Dendritic cell treated with granulocyte-macrophage colony-stimulating factor and Interleukin-4, amounts not matched to agents 40 ng/mL and 50 ng/mL, for 4 days (primary cell): Measurements from ENCODE around the gene PCED1A.
"Not testable (repeated sequence)": the region's sequence is repeated elsewhere in the genome, so short reads cannot be mapped to it uniquely, and the experiment has no call there.

ENCODE experiments used
- H3K27ac Mint-ChIP-seq: one replicate; pipeline ENCODE4 v1.8.0; 2022; ENCODE audit warnings: mild to moderate bottlenecking, mixed read lengths
- H3K27me3 Mint-ChIP-seq: one replicate; pipeline ENCODE4 v1.8.0; 2022; ENCODE audit warnings: mild to moderate bottlenecking, mixed read lengths
- H3K36me3 Mint-ChIP-seq: one replicate; pipeline ENCODE4 v1.8.0; 2022; ENCODE audit warnings: low read depth, mixed read lengths
- H3K4me1 Mint-ChIP-seq: one replicate; pipeline ENCODE4 v1.8.0; 2022; ENCODE audit warnings: low read depth, mixed read lengths
- H3K4me3 Mint-ChIP-seq: one replicate; pipeline ENCODE4 v1.8.0; 2022; ENCODE audit warnings: mild to moderate bottlenecking, moderate library complexity, mixed read lengths
- H3K9me3 Mint-ChIP-seq: one replicate; pipeline ENCODE4 v1.8.0; 2022; ENCODE audit warnings: mixed read lengths
- intact Hi-C: fragments of 100-400 bp; cut with micrococcal nuclease; formaldehyde crosslinking; loops from one replicate; pipeline ENCODE4 v1.15.0; 2022

The PCED1A gene

DNA sequence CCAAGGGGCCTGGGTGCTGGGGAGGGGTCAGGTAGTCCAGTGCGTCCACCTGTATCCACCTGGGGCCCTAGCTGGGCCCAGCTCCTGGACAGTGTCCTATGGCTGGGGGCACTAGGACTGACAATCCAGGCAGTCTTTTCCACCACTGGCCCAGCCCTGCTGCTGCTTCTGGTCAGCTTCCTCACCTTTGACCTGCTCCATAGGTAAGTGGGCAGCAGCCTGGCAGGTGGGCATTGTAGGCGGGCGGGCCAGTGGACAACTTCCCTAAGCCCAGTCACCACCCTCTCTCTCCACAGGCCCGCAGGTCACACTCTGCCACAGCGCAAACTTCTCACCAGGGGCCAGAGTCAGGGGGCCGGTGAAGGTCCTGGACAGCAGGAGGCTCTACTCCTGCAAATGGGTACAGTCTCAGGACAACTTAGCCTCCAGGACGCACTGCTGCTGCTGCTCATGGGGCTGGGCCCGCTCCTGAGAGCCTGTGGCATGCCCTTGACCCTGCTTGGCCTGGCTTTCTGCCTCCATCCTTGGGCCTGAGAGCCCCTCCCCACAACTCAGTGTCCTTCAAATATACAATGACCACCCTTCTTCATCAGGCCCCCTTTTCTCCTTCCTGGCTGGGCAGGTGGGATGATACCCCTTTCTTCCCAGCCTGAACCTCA lies 25.1 kb downstream of the PCED1A start:
- Mint-ChIP-seq H3K36me3 (no peaks in the 10 kb centered on the region), H3K27me3 (peaks cover 45% of the 10 kb centered on the region), H3K9me3 (peaks cover 8% of the 10 kb centered on the region), H3K4me3 (no peak overlapping the region), H3K4me1 (peaks cover 10% of the 10 kb centered on the region), H3K27ac (peak overlapping the region; percentile 43)
- intact Hi-C loops, result no loop called here

DNA sequence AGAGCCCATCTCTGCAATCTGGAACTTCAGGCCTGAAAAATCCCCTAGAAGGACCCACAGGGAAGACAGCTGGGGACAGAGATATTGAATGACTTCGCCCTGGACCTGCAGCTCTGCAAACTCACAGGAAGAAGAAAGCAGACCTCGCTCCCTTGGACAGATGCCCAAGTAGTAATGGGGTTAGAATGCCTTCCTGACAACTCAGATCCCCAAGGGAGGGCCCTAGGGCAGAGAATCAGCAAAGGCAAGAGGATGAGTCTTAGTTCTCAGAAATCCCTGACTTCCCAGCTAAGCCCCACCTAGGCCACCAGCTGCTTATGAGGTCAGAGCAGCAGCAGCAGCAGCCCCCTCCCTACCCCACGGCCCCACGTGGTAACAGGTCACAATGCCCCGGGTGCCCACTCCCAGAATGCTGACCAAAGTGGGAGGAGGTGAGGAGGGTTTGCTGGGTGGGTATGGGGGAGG lies 25.8 kb downstream of the PCED1A start, which contains the start of gene C20orf141:
Gene C20orf141, plus strand, starts transcription at position 401 of the 465 bp plus-strand sequence. CDS start 198 bp downstream, outside the sequence.
- peaks cover 8% of the 10 kb centered on the region for H3K9me3 Mint-ChIP-seq
- H3K36me3 Mint-ChIP-seq, result no peaks in the 10 kb centered on the region
- no peak within 1 kb of the TSS for H3K4me3 Mint-ChIP-seq
- peaks cover 10% of the 10 kb centered on the region for H3K4me1 Mint-ChIP-seq
- intact Hi-C loops, result no loop called here
- H3K27ac Mint-ChIP-seq, result peak within 1 kb of the TSS; percentile 43
- peaks cover 41% of the 10 kb centered on the region for H3K27me3 Mint-ChIP-seq

DNA sequence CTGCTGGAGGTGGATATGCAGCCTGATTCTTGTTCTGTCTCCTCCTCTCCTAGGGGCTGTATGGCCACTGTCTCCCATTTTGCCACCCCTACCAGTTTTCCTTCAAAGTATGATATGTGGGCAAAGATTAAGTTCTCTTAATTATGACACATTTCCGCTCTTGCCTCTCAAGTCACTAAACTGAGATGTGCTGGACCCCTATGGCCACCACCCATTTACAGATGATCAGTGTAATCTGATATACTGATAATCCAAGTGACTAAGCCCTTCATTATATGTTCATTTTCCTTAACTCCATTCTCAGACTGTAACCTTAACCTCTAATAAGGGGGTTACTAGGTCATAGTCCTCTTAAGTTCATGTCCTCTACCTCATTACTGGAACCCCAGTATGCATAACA lies 26.4 kb downstream of the PCED1A start:
- intact Hi-C loops, result no loop called here
- Mint-ChIP-seq H3K27ac (peak overlapping the region; percentile 16), H3K36me3 (no peaks in the 10 kb centered on the region), H3K27me3 (peaks cover 41% of the 10 kb centered on the region), H3K4me1 (peaks cover 10% of the 10 kb centered on the region), H3K4me3 (no peak overlapping the region), H3K9me3 (peaks cover 8% of the 10 kb centered on the region)

DNA sequence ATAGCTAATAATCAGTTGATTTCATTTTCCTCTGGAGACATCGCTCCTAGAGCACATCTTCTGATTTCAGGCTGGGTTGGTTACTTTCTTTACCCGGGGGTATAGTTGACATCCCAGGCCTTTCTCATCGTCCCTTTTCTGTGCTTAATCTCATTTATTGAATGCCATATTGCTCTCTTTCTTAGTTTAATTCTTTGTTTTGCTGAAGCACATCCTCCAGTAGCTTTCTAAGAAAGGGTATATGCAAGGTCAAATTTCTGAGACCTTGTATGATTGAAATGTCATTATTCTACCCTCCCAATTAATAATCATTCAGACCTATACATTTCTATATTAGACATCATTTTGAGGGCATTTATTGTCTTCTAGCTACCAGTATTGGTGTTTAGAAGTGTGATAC lies 28.3 kb downstream of the PCED1A start:
- Mint-ChIP-seq H3K4me1 (peaks cover 10% of the 10 kb centered on the region), H3K36me3 (no peaks in the 10 kb centered on the region), H3K27me3 (peaks cover 41% of the 10 kb centered on the region), H3K27ac (no peak overlapping the region), H3K9me3 (peaks cover 8% of the 10 kb centered on the region), H3K4me3 (no peak overlapping the region)
- intact Hi-C loops, result no loop called here

DNA sequence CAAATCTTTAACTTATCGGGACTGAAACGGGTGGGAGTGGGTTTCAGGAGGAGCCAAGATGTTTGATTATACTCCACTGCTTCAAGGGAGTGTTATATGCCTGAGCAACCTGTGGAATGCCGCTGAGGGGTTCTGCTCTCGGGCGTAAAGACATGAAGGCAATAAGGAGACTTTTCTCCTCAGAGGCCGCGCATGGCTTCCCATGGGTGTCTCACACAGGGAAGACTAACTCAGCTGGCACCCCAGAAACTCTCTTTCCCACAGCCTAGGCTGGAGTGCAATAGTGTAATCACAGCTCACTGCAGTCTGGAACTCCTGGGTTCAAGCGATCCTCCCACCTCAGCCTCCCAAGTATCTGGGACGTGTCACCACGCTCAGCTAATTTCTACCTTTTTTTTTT lies 30.8 kb downstream of the PCED1A start:
- Mint-ChIP-seq H3K4me1 (peaks cover 5% of the 10 kb centered on the region), H3K4me3 (no peak overlapping the region), H3K9me3 (peaks cover 8% of the 10 kb centered on the region), H3K27ac (no peak overlapping the region), H3K36me3 (no peaks in the 10 kb centered on the region), H3K27me3 (peaks cover 60% of the 10 kb centered on the region)
- intact Hi-C loops, result no loop called here

DNA sequence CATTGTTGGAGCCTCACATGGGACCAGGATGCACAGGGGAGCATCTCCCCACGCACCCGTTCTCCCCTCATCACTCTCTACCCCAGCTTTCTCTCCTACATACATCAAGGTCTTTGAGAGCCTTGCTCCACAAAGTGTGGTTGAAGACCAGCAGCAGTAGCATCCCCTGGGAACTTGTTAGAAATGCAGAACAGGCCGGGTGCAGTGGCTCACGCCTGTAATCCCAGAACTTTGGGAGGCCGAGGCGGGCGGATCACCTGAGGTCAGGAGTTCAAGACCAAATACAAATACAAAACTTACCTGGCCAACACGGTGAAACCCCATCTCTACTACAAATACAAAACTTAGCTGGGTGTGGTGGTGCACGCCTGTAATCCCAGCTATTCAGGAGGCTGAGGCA lies 32.5 kb downstream of the PCED1A start:
- H3K4me3 Mint-ChIP-seq, intact Hi-C loops: not testable (repeated sequence)

DNA sequence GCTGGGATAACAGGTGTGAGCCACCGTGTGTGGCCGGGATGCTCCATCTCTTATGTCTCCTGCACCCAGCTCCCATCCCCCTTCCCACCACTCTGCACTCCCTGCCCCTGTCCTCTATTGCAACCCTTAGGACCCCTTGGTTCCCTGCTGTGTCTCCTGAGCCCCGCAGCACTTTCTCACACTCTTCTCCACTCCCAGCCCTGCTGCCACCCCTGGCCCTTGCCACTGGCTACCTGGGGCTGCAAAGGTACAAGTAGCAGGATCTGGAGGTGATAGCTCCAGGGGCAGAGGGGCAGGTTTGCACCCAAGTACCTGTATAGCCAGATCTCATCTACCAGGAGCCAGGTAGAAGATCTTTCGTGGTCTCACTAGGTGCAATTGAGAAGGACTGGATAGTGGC lies 33.4 kb downstream of the PCED1A start:
- Mint-ChIP-seq H3K27ac (no peak overlapping the region), H3K27me3 (peaks cover 68% of the 10 kb centered on the region), H3K4me1 (peaks cover 4% of the 10 kb centered on the region), H3K4me3 (no peak overlapping the region), H3K9me3 (peaks cover 2% of the 10 kb centered on the region), H3K36me3 (no peaks in the 10 kb centered on the region)
- intact Hi-C loops, result no loop called here

More for the DNA sequence above, 32.5 kb downstream of the PCED1A start:
- H3K36me3 Mint-ChIP-seq, H3K9me3 Mint-ChIP-seq, H3K27ac Mint-ChIP-seq, H3K4me1 Mint-ChIP-seq: not testable (repeated sequence)
- peaks cover 63% of the 10 kb centered on the region for H3K27me3 Mint-ChIP-seq

DNA sequence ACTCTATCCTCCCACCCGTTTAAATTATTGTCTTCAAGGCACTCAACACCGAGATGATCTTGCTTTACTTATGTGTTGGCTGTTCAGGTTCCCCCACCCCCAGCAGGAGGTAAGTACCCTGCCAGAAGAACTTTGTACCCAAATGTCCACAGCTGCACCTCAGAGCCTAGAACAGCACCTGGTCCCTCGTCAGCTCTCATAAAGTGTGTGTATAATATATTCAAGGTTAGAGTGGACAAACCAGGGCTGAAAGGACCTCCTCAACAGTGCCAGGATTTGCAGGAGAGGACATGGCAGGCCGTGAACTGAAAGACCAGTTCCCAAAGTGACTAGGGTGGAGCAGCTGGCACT lies 34.1 kb downstream of the PCED1A start:
- peaks cover 71% of the 10 kb centered on the region for H3K27me3 Mint-ChIP-seq

DNA sequence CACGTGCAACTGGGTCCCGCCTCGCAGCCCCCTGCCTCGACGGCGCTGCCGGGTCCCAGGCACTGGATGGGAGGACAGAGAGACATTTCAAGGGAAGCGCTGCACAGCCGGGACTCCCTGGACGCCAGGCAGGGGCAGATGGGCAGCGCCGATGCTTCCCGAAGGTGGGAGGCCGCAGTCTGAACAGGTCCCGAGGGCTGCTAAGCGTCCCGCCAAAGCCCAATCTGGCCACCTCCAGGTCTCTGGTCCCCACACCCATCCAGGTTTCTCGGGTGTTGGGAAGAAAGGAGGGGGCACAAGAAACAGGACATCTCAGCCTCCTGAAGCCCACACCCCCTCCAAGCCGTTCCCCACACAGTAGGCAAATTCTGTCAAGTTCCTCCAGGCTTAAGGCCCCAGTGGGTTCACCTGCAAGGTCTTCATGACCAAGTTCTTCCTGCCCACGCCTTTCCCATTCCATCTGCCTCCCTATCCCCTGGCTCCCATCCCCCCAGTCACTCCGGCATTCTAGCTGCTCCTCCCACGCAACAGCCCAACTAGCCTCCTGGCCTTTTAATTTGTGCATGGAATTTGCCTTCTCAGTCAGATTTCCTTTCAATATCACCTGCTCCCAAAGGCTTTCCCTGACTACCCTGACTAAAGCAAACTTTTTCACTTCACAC lies 34.6 kb downstream of the PCED1A start:
- Mint-ChIP-seq H3K27me3 (peaks cover 74% of the 10 kb centered on the region), H3K9me3 (no peaks in the 10 kb centered on the region), H3K4me3 (no peak overlapping the region), H3K4me1 (peaks cover 11% of the 10 kb centered on the region), H3K36me3 (no peaks in the 10 kb centered on the region), H3K27ac (no peak overlapping the region)
- intact Hi-C loops, result no loop called here

More for the DNA sequence above, 34.1 kb downstream of the PCED1A start:
- H3K36me3 Mint-ChIP-seq, result no peaks in the 10 kb centered on the region
- no peak overlapping the region for H3K27ac Mint-ChIP-seq
- peaks cover 6% of the 10 kb centered on the region for H3K4me1 Mint-ChIP-seq
- no peak overlapping the region for H3K4me3 Mint-ChIP-seq
- intact Hi-C loops, result no loop called here
- no peaks in the 10 kb centered on the region for H3K9me3 Mint-ChIP-seq

DNA sequence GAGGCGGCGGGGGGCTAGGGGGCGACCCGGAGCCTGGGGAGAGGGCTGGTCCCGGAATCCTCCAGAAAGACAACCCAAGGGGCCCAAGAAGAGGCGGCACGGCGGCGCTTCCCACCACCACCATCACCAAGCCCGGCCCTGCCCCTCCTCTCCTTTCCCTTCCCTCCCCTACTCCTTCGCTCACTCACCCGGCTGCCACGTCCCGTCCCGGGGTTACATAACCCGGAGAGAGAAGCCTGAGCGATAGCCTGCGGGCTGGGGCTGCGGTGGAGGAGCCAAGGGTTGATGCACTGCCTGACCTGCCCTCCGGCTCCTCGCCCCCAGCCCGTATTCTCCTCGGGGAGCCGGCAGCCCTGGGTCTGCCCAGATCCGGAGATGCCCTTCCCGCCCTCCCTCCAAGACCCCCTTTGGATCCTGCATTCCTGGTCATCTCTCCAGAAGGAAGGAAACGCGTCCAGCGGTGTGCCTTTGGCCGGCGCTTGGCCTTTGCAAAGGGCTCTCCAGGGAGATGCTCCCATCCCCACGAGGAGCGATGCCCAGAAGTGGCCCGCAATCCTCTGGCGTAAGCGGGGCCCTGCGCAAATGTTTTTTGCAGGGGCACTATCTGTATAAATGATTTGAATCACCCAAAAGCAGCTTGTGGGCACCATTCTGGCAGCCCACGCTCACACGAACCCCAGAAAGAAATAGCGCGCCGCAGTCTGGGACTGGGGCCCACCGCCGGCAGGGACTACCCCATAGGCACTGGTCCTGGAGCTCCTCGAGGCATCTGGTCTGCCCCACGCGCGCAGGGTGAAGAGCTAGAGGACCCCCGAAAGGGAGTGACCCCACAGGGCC lies 35.4 kb downstream of the PCED1A start:
- H3K9me3 Mint-ChIP-seq, result no peaks in the 10 kb centered on the region
- peaks cover 16% of the 10 kb centered on the region for H3K4me1 Mint-ChIP-seq
- peaks cover 76% of the 10 kb centered on the region for H3K27me3 Mint-ChIP-seq

DNA sequence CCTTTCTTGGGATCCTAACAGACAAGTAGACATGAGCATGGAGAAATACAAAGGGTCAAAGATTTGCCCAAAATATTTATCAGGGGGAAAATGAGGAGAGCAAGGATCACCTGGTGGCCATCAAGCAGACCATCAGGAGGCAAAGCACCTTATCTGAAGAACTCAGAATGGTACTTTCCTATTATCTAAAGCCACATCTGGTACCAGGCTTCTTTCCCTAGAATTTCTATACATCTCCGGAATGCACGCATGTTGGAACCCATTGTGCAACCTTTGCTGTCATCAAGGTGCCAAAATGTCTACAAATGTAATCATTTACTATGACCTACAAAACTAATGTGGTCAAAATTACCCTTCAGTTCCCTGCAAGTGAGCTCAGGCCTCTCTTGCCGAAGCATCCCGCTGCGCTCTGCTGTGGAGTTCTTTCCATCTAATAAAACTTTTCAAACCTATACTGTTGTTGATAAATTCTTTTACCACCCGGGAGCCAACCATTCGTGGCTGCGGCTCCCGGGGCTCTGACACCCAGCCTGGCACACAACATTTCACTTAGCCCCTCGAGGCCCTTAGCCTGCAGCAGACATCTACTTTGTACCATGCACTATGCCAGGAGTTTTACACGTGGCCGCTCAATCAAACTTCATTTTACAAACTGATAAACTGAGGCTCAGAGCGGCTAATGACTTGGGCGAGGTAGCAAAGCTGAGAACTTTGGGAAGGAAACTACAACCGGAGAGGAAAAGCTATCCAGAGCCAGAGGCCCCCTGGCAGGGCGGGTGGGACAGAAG lies 36.2 kb downstream of the PCED1A start:
- H3K27ac Mint-ChIP-seq, result no peak overlapping the region
- no peaks in the 10 kb centered on the region for H3K36me3 Mint-ChIP-seq
- no peaks in the 10 kb centered on the region for H3K9me3 Mint-ChIP-seq
- intact Hi-C loops, result no loop called here
- peaks cover 25% of the 10 kb centered on the region for H3K4me1 Mint-ChIP-seq
- no peak overlapping the region for H3K4me3 Mint-ChIP-seq
- peaks cover 79% of the 10 kb centered on the region for H3K27me3 Mint-ChIP-seq

More for the DNA sequence above, 35.4 kb downstream of the PCED1A start:
- Mint-ChIP-seq H3K4me3 (no peak overlapping the region), H3K27ac (no peak overlapping the region), H3K36me3 (no peaks in the 10 kb centered on the region)
- intact Hi-C loops, result no loop called here

DNA sequence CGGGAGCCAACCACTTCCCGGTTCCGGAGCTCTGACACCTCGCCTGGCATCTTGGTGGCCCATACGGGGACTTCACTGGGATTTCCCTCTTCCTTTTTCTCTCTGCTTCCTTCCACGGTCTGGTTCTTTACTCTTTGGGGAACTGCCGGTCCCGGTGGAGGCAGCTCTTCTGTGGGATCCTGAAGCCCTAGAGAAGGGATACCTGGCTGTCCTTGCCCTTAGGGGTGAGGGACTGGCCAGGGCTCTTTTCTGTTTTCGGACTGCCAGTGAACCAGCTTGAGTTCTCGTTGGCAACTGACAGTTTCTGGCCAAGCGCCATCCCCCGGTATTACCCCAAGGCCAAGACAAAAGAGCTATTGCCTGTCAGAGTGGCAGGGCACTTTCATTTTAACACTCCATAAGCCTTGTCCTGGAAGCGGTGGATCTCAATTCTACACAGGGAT lies 39.1 kb downstream of the PCED1A start:
- Mint-ChIP-seq H3K36me3 (no peaks in the 10 kb centered on the region), H3K4me1 (peaks cover 30% of the 10 kb centered on the region), H3K4me3 (peak overlapping the region; percentile 71), H3K27me3 (peaks cover 76% of the 10 kb centered on the region), H3K27ac (peak overlapping the region; percentile 12), H3K9me3 (no peaks in the 10 kb centered on the region)
- intact Hi-C loops, result no loop called here

DNA sequence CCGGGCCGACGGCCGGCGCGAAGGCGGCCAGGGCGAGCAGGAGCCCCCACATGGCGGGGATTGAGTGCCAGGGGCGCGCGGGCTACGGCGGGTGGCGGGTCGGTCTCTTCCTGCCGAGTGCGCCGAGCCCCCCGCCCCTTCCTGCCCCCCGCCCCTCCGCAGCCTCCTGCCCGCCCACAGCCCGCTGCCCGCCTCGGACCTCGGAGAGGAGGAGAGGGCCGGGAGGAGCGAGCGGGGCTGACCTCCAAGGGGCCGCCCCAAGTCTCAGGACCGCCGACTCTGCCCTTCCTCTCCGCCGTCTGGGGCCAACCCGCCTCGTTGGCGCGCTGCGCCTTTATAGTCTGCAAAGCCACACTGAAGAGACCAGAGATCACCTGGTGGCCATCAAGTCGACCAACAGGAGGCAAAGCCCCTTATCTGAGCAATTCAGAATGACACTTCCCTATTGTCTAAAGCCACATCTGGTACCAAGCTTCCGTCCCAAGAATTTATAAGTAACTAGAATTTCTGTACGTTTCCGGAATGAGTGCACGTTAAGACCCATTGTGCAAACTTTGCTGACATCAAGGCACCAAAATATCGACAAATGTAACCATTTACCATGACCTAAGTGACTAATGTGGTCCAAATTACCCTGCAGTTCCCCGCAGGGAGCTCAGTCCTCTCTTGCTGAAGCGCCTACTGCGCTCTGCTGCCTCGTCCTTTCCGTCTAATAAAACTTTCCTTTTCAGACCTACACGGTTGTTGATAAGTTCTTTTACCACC lies 39.8 kb downstream of the PCED1A start, which contains the start of gene CPXM1:
Gene CPXM1, minus strand, starts transcription at position 107 of the 765 bp plus-strand sequence. Its CDS starts 55 bp downstream, at position 52.
- intact Hi-C loops, result no loop called here
- Mint-ChIP-seq H3K27me3 (peaks cover 70% of the 10 kb centered on the region), H3K27ac (peak within 1 kb of the TSS; percentile 50), H3K36me3 (no peaks in the 10 kb centered on the region), H3K4me3 (peak within 1 kb of the TSS; percentile 73), H3K9me3 (no peaks in the 10 kb centered on the region), H3K4me1 (peaks cover 30% of the 10 kb centered on the region)
